Measurements from ENCODE around the gene NR6A1.

The NR6A1 gene

DNA sequence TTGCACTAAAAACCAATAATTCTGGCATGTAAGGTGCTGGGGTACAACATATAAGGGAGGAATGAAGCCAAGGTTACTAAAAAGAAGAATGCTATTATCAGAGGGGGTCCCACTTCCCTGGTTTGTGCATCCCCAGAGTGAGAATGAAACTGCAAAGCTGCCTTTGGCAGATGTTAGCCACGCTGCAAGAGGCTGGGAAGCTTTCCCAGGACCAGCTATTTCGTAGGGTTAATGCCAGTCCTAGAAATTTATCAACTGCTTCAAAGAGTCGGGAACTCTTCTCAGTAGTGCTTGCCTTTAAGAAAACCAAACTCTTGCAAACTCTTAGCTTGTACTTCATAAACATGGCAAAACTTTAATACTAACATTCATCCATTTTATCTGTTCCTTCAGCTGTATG lies 176.4 kb downstream of the NR6A1 start:
- H3K9me3 ChIP-seq (ENCODE audit: control insufficient read depth, low read length) = no peaks in the 10 kb centered on the region
- H3K9ac ChIP-seq (ENCODE audit: low read length) = no peak overlapping the region
- H3K4me1 ChIP-seq (ENCODE audit: control insufficient read depth, insufficient read depth, low read length) = no peaks in the 10 kb centered on the region
- no peaks in the 10 kb centered on the region for H3K27me3 ChIP-seq (ENCODE audit: control insufficient read depth, insufficient read depth, low read length)
- no peak overlapping the region for H3K4me3 ChIP-seq (ENCODE audit: low read length)
- H3K36me3 ChIP-seq (ENCODE audit: control insufficient read depth, insufficient read depth, low read length) = no peaks in the 10 kb centered on the region

DNA sequence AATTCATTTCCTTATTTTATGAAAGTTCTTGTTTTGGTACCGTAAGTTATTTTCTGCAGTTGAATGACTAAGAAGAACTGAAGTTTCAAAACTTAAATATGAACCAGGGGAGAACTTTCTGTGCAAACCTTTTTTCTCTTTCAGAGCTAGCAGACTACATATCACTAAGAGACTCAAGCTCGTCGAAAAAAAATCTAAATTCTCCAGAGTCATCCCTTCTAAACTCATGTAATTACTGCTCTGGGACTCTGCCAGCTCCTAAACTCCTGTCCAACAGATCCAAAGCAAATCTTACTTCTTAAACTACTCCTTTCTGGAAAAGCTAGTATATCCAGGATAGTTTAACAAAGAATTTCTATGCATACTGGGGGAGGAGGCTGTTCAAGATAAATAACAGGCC lies 176.9 kb downstream of the NR6A1 start:
- Histone ChIP-seq H3K9ac (ENCODE audit: low read length) (no peak overlapping the region), H3K27me3 (ENCODE audit: control insufficient read depth, insufficient read depth, low read length) (no peaks in the 10 kb centered on the region), H3K36me3 (ENCODE audit: control insufficient read depth, insufficient read depth, low read length) (no peaks in the 10 kb centered on the region), H3K4me3 (ENCODE audit: low read length) (no peak overlapping the region), H3K4me1 (ENCODE audit: control insufficient read depth, insufficient read depth, low read length) (no peaks in the 10 kb centered on the region), H3K9me3 (ENCODE audit: control insufficient read depth, low read length) (no peaks in the 10 kb centered on the region)

- Histone ChIP-seq H3K27me3 (ENCODE audit: control insufficient read depth, insufficient read depth, low read length) (no peaks in the 10 kb centered on the region), H3K4me1 (ENCODE audit: control insufficient read depth, insufficient read depth, low read length) (no peaks in the 10 kb centered on the region), H3K9me3 (ENCODE audit: control insufficient read depth, low read length) (no peaks in the 10 kb centered on the region), H3K9ac (ENCODE audit: low read length) (no peak overlapping the region), H3K4me3 (ENCODE audit: low read length) (no peak overlapping the region), H3K36me3 (ENCODE audit: control insufficient read depth, insufficient read depth, low read length) (no peaks in the 10 kb centered on the region)
Observed at GRCh38 chr9:124593651-124594058, 177.5 kb downstream of the NR6A1 start.

- H3K4me3 ChIP-seq (ENCODE audit: low read length) = no peak overlapping the region
- H3K4me1 ChIP-seq (ENCODE audit: control insufficient read depth, insufficient read depth, low read length) = no peaks in the 10 kb centered on the region
- no peak overlapping the region for H3K9ac ChIP-seq (ENCODE audit: low read length)
- H3K9me3 ChIP-seq (ENCODE audit: control insufficient read depth, low read length) = no peaks in the 10 kb centered on the region
- no peaks in the 10 kb centered on the region for H3K27me3 ChIP-seq (ENCODE audit: control insufficient read depth, insufficient read depth, low read length)
- H3K36me3 ChIP-seq (ENCODE audit: control insufficient read depth, insufficient read depth, low read length) = no peaks in the 10 kb centered on the region
Observed at GRCh38 chr9:124593200-124593599, 177.9 kb downstream of the NR6A1 start.

GRCh38 chr9:124590889-124591641 lies 180.0 kb downstream of the NR6A1 start:
- no peak overlapping the region for H3K4me3 ChIP-seq (ENCODE audit: low read length)
- H3K36me3 ChIP-seq (ENCODE audit: control insufficient read depth, insufficient read depth, low read length) = no peaks in the 10 kb centered on the region
- H3K4me1 ChIP-seq (ENCODE audit: control insufficient read depth, insufficient read depth, low read length) = no peaks in the 10 kb centered on the region
- H3K9ac ChIP-seq (ENCODE audit: low read length) = no peak overlapping the region
- no peaks in the 10 kb centered on the region for H3K27me3 ChIP-seq (ENCODE audit: control insufficient read depth, insufficient read depth, low read length)
- H3K9me3 ChIP-seq (ENCODE audit: control insufficient read depth, low read length) = no peaks in the 10 kb centered on the region

DNA sequence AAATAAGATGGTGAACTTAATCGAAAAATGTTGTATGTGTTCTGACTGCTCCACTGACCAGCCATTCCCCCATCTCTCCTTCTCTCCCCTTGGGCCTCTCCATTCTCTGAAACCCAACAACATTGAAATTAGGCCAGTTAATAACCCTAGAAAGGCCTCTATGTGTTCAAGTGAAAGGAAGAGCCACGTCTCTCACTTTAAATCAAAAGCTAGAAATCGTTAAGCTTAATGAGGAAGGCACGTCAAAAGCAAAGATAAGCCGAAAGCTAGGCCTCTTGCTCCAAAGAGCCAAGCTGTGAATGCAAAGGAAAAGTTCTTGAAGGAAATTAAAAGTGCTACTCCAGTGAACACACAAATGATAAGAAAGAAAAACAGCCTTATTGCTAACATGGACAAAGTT lies 186.5 kb downstream of the NR6A1 start:
- H3K27me3 ChIP-seq (ENCODE audit: control insufficient read depth, insufficient read depth, low read length) = no peaks in the 10 kb centered on the region
- H3K36me3 ChIP-seq (ENCODE audit: control insufficient read depth, insufficient read depth, low read length) = no peaks in the 10 kb centered on the region
- no peak overlapping the region for H3K4me3 ChIP-seq (ENCODE audit: low read length)
- no peaks in the 10 kb centered on the region for H3K4me1 ChIP-seq (ENCODE audit: control insufficient read depth, insufficient read depth, low read length)
- no peak overlapping the region for H3K9ac ChIP-seq (ENCODE audit: low read length)
- no peaks in the 10 kb centered on the region for H3K9me3 ChIP-seq (ENCODE audit: control insufficient read depth, low read length)

- no peaks in the 10 kb centered on the region for H3K27me3 ChIP-seq (ENCODE audit: control insufficient read depth, insufficient read depth, low read length)
- H3K9ac ChIP-seq (ENCODE audit: low read length) = no peak overlapping the region
- H3K4me1 ChIP-seq (ENCODE audit: control insufficient read depth, insufficient read depth, low read length) = no peaks in the 10 kb centered on the region
- H3K9me3 ChIP-seq (ENCODE audit: control insufficient read depth, low read length) = no peaks in the 10 kb centered on the region
- H3K36me3 ChIP-seq (ENCODE audit: control insufficient read depth, insufficient read depth, low read length) = no peaks in the 10 kb centered on the region
- no peak overlapping the region for H3K4me3 ChIP-seq (ENCODE audit: low read length)
Observed at GRCh38 chr9:124583134-124583533, 188.0 kb downstream of the NR6A1 start.

DNA sequence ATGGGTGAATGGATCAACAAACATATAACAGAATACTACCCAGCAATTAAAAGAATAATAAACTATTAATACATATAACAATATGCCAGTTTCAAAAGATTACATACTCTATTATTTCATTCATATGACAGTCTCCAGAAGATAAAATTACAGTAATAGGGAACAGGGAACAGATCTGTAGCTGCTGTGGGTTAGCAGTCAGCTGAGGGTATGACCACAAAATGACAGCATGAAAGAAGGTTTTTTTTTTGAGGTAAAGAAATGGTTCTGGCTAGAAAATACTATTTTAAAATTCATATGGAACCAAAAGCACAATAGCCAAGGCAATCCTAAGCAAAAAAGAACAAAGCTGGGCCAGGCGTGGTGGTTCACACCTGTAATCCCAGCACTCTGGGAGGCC lies 190.9 kb downstream of the NR6A1 start:
- no peaks in the 10 kb centered on the region for H3K27me3 ChIP-seq (ENCODE audit: control insufficient read depth, insufficient read depth, low read length)
- H3K36me3 ChIP-seq (ENCODE audit: control insufficient read depth, insufficient read depth, low read length) = no peaks in the 10 kb centered on the region
- no peak overlapping the region for H3K4me3 ChIP-seq (ENCODE audit: low read length)
- H3K9ac ChIP-seq (ENCODE audit: low read length) = no peak overlapping the region
- H3K4me1 ChIP-seq (ENCODE audit: control insufficient read depth, insufficient read depth, low read length) = no peaks in the 10 kb centered on the region
- no peaks in the 10 kb centered on the region for H3K9me3 ChIP-seq (ENCODE audit: control insufficient read depth, low read length)

- Histone ChIP-seq H3K27me3 (ENCODE audit: control insufficient read depth, insufficient read depth, low read length) (no peaks in the 10 kb centered on the region), H3K4me3 (ENCODE audit: low read length) (no peak overlapping the region), H3K4me1 (ENCODE audit: control insufficient read depth, insufficient read depth, low read length) (no peaks in the 10 kb centered on the region), H3K9ac (ENCODE audit: low read length) (no peak overlapping the region), H3K9me3 (ENCODE audit: control insufficient read depth, low read length) (no peaks in the 10 kb centered on the region), H3K36me3 (ENCODE audit: control insufficient read depth, insufficient read depth, low read length) (no peaks in the 10 kb centered on the region)
Observed at GRCh38 chr9:124576751-124577150, 194.4 kb downstream of the NR6A1 start.

- H3K9ac ChIP-seq (ENCODE audit: low read length) = no peak overlapping the region
- no peaks in the 10 kb centered on the region for H3K36me3 ChIP-seq (ENCODE audit: control insufficient read depth, insufficient read depth, low read length)
- H3K9me3 ChIP-seq (ENCODE audit: control insufficient read depth, low read length) = no peaks in the 10 kb centered on the region
- no peaks in the 10 kb centered on the region for H3K27me3 ChIP-seq (ENCODE audit: control insufficient read depth, insufficient read depth, low read length)
- no peaks in the 10 kb centered on the region for H3K4me1 ChIP-seq (ENCODE audit: control insufficient read depth, insufficient read depth, low read length)
- H3K4me3 ChIP-seq (ENCODE audit: low read length) = no peak overlapping the region
Observed at GRCh38 chr9:124574534-124575375, 196.4 kb downstream of the NR6A1 start.

GRCh38 chr9:124570942-124571666 lies 200.0 kb downstream of the NR6A1 start:
- Histone ChIP-seq H3K4me3 (ENCODE audit: low read length) (no peak overlapping the region), H3K36me3 (ENCODE audit: control insufficient read depth, insufficient read depth, low read length) (no peaks in the 10 kb centered on the region), H3K9me3 (ENCODE audit: control insufficient read depth, low read length) (no peaks in the 10 kb centered on the region), H3K27me3 (ENCODE audit: control insufficient read depth, insufficient read depth, low read length) (no peaks in the 10 kb centered on the region), H3K4me1 (ENCODE audit: control insufficient read depth, insufficient read depth, low read length) (no peaks in the 10 kb centered on the region), H3K9ac (ENCODE audit: low read length) (no peak overlapping the region)

DNA sequence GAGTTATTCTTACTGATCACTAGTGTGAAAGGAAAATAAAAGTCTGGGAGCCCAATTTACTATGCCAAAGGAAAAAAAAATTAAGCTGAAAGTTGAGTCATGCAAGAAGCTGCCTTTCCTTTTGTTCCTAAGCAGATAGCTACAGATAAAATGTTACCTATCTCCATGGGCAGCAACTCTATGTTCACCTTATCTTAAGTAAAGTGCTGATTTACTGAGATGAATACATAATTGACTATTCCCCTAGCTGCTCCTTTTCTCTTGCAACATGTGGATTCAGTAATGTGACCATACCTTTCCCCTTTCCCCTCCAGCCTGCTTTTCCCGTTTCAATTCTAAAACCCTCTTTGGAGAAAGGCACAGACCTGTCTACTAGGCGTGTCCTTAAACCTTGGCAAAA lies 201.2 kb downstream of the NR6A1 start:
- no peaks in the 10 kb centered on the region for H3K9me3 ChIP-seq (ENCODE audit: control insufficient read depth, low read length)
- H3K27me3 ChIP-seq (ENCODE audit: control insufficient read depth, insufficient read depth, low read length) = no peaks in the 10 kb centered on the region
- no peak overlapping the region for H3K9ac ChIP-seq (ENCODE audit: low read length)
- no peaks in the 10 kb centered on the region for H3K4me1 ChIP-seq (ENCODE audit: control insufficient read depth, insufficient read depth, low read length)
- H3K36me3 ChIP-seq (ENCODE audit: control insufficient read depth, insufficient read depth, low read length) = no peaks in the 10 kb centered on the region
- H3K4me3 ChIP-seq (ENCODE audit: low read length) = no peak overlapping the region

Measured in mucosa of stomach (tissue), 1 donor.